A673 (cell line): ENCODE data around the gene IKBKE. TPM values are rescaled to one million over a fixed set of nuclear protein-coding genes. Genes with fewer than 3 reads are reported as not detected.

ENCODE experiments used
- BruUV-seq: library from RNA; stranded (reverse); fragments of 400-500 nt; replicated peaks from 2 replicates; lab custom pipeline; 2021; lab: Mats Ljungman, UMichigan
- CTCF ChIA-PET: fragments of 300-600 bp; sonication (Branson Sonifier 250); formaldehyde crosslinking; loops from one replicate; lab custom pipeline; 2022; ENCODE audit warnings: antibody characterized with exemption; lab: Charles Lee
- POLR2A ChIA-PET: fragments of 300-600 bp; sonication (Branson Sonifier 250); formaldehyde crosslinking; loops from one replicate; lab custom pipeline; 2022; ENCODE audit warnings: antibody characterized with exemption; ENCODE audit not compliant: low non-redundant PET; lab: Charles Lee
- DNase-seq: peaks from one replicate; pipeline ENCODE4 v3.0.0-alpha.2; 2015; ENCODE audit warnings: low spot score
- H3K27ac ChIP-seq: fragments of 200-600 bp; sonication (generic); 2 replicates; pipeline ENCODE4 v1.5.1; 2016; ENCODE audit warnings: mixed run types, low read depth, mild to moderate bottlenecking, mixed read lengths, antibody characterized with exemption, low read length; ENCODE audit not compliant: poor library complexity, severe bottlenecking
- H3K27me3 ChIP-seq: fragments of 200-600 bp; sonication (generic); replicated peaks from 2 replicates; pipeline ENCODE4 v1.6.1; 2017; ENCODE audit warnings: mixed run types, low read depth, mild to moderate bottlenecking, mixed read lengths, antibody characterized with exemption, low read length; ENCODE audit not compliant: insufficient read depth, poor library complexity
- H3K36me3 ChIP-seq: fragments of 200-600 bp; sonication (generic); 2 replicates; pipeline ENCODE4 v1.6.1; 2016; ENCODE audit warnings: mixed run types, mild to moderate bottlenecking, mixed read lengths, antibody characterized with exemption, low read length; ENCODE audit not compliant: insufficient read depth, poor library complexity, severe bottlenecking
- H3K4me1 ChIP-seq: fragments of 200-600 bp; sonication (generic); 2 replicates; pipeline ENCODE4 v1.6.1; 2017; ENCODE audit warnings: mixed run types, mild to moderate bottlenecking, mixed read lengths, antibody characterized with exemption, low read length; ENCODE audit not compliant: insufficient read depth, poor library complexity, severe bottlenecking
- H3K4me3 ChIP-seq: fragments of 200-600 bp; sonication (generic); 2 replicates; pipeline ENCODE4 v1.5.1; 2016; ENCODE audit warnings: low read depth, mixed run types, mild to moderate bottlenecking, mixed read lengths, low read length; ENCODE audit not compliant: poor library complexity, severe bottlenecking
- H3K9me3 ChIP-seq: fragments of 200-600 bp; sonication (generic); 2 replicates; pipeline ENCODE4 v1.6.1; 2016; ENCODE audit warnings: mixed run types, low read depth, mild to moderate bottlenecking, mixed read lengths, antibody characterized with exemption, low read length; ENCODE audit not compliant: poor library complexity, severe bottlenecking
- CTCF ChIP-seq: fragments of 300-800, 200-600 bp; sonication (generic); conservative IDR thresholded peaks from 2 replicates; pipeline ENCODE4 v1.5.1; 2017; ENCODE audit warnings: low read depth, mild to moderate bottlenecking, antibody characterized with exemption, low read length, moderate library complexity, mixed read lengths
- EZH2 ChIP-seq: fragments of 200-600 bp; sonication (generic); IDR thresholded peaks from 2 replicates; pipeline ENCODE4 v1.6.1; 2017; ENCODE audit warnings: borderline replicate concordance, low read depth, mild to moderate bottlenecking, mixed read lengths, antibody characterized with exemption, low read length; ENCODE audit not compliant: poor library complexity, severe bottlenecking
- intact Hi-C: fragments of 100-400 bp; cut with micrococcal nuclease; formaldehyde crosslinking; loops from one replicate; pipeline ENCODE4 v1.10.0; 2022; ENCODE audit not compliant: unreplicated experiment
- total RNA-seq: library from RNA; stranded (reverse); gene quantifications from 2 replicates; pipeline ENCODE4 v1.2.3, GENCODE V29; 2021

Gene IKBKE
- total RNA-seq, 1 experiment from 2014 or later, result 2.9 TPM

- Histone ChIP-seq H3K36me3 (peaks cover 47% of the 10 kb centered on the region), H3K27ac (no peak overlapping the region), H3K4me3 (no peak overlapping the region), H3K27me3 (no peaks in the 10 kb centered on the region), H3K4me1 (peaks cover 12% of the 10 kb centered on the region), H3K9me3 (no peaks in the 10 kb centered on the region)
- ChIA-PET POLR2A (no interaction called here), CTCF (no interaction called here)
- intact Hi-C loops, result no loop called here
- TF ChIP-seq EZH2 (no peak), CTCF (no peak)
- DNase-seq, result no peak
- BruUV-seq, result no TSS peak
Measured at GRCh38 chr1:206450281-206450680, 20.0 kb upstream of the IKBKE start.

GRCh38 chr1:206451134-206451686 is 19.1 kb upstream of the IKBKE start:
- no peaks in the 10 kb centered on the region for H3K9me3 ChIP-seq
- intact Hi-C loops, result no loop called here
- no peak for DNase-seq
- H3K36me3 ChIP-seq, result peaks cover 42% of the 10 kb centered on the region
- ChIA-PET POLR2A (interaction anchor here (0.6 kb wide), 1 partner anchor 24 kb away, joined by 4 read pairs; no protein-coding TSS in a partner anchor), CTCF (interaction anchor here (0.5 to 0.7 kb wide), 2 partner anchors 13 to 794 kb away, joined by 4 to 8 read pairs; no protein-coding TSS in a partner anchor)
- H3K4me3 ChIP-seq, result no peak overlapping the region
- no TSS peak for BruUV-seq
- peaks cover 21% of the 10 kb centered on the region for H3K4me1 ChIP-seq
- H3K27ac ChIP-seq, result no peak overlapping the region
- TF ChIP-seq EZH2, result no peak
- TF ChIP-seq CTCF, result no peak
- H3K27me3 ChIP-seq, result no peaks in the 10 kb centered on the region

- CTCF ChIA-PET, result no interaction called here
- no peaks in the 10 kb centered on the region for H3K27me3 ChIP-seq
- no peaks in the 10 kb centered on the region for H3K9me3 ChIP-seq
- no peak overlapping the region for H3K4me3 ChIP-seq
- no peak overlapping the region for H3K27ac ChIP-seq
- TF ChIP-seq EZH2 (no peak), CTCF (no peak)
- H3K4me1 ChIP-seq, result peaks cover 28% of the 10 kb centered on the region
- intact Hi-C loops, result no loop called here
- H3K36me3 ChIP-seq, result peaks cover 33% of the 10 kb centered on the region
- no TSS peak for BruUV-seq
- no peak for DNase-seq
- POLR2A ChIA-PET, result no interaction called here
Measured at GRCh38 chr1:206453111-206453510, 17.2 kb upstream of the IKBKE start.
